ENCODE data around the gene WDR5.

Gene WDR5

GRCh38 chr9:134158753-134159392 lies 23.0 kb downstream of the WDR5 start:
- H3K4me3 Mint-ChIP-seq, result no peak overlapping the region
- DNase-seq (ENCODE audit: low spot score), result no peak
- H3K9me3 Mint-ChIP-seq, result no peaks in the 10 kb centered on the region
- no peaks in the 10 kb centered on the region for H3K27me3 Mint-ChIP-seq (ENCODE audit: low read depth)
- no peak overlapping the region for H3K27ac Mint-ChIP-seq
- peaks cover 9% of the 10 kb centered on the region for H3K4me1 Mint-ChIP-seq (ENCODE audit: low read depth)
- H3K36me3 Mint-ChIP-seq (ENCODE audit: low read depth), result peaks cover 27% of the 10 kb centered on the region

- H3K9me3 Mint-ChIP-seq, result no peaks in the 10 kb centered on the region
- peaks cover 9% of the 10 kb centered on the region for H3K4me1 Mint-ChIP-seq (ENCODE audit: low read depth)
- H3K4me3 Mint-ChIP-seq, result no peak overlapping the region
- no peak for DNase-seq (ENCODE audit: low spot score)
- H3K27me3 Mint-ChIP-seq (ENCODE audit: low read depth), result no peaks in the 10 kb centered on the region
- peaks cover 27% of the 10 kb centered on the region for H3K36me3 Mint-ChIP-seq (ENCODE audit: low read depth)
- H3K27ac Mint-ChIP-seq, result no peak overlapping the region
Measured at GRCh38 chr9:134159566-134160245, 23.8 kb downstream of the WDR5 start.

- peaks cover 18% of the 10 kb centered on the region for H3K36me3 Mint-ChIP-seq (ENCODE audit: low read depth)
- H3K4me1 Mint-ChIP-seq (ENCODE audit: low read depth), result peaks cover 14% of the 10 kb centered on the region
- H3K27me3 Mint-ChIP-seq (ENCODE audit: low read depth), result no peaks in the 10 kb centered on the region
- H3K4me3 Mint-ChIP-seq, result no peak overlapping the region
- H3K9me3 Mint-ChIP-seq, result no peaks in the 10 kb centered on the region
- H3K27ac Mint-ChIP-seq, result no peak overlapping the region
- DNase-seq (ENCODE audit: low spot score), result no peak
Measured at GRCh38 chr9:134161647-134162046, 25.8 kb downstream of the WDR5 start.

GRCh38 chr9:134162212-134162775 lies 26.4 kb downstream of the WDR5 start:
- DNase-seq (ENCODE audit: low spot score), result no peak
- Mint-ChIP-seq H3K27ac (no peak overlapping the region), H3K4me1 (ENCODE audit: low read depth) (peaks cover 14% of the 10 kb centered on the region), H3K9me3 (no peaks in the 10 kb centered on the region), H3K27me3 (ENCODE audit: low read depth) (no peaks in the 10 kb centered on the region), H3K36me3 (ENCODE audit: low read depth) (peaks cover 16% of the 10 kb centered on the region), H3K4me3 (peak overlapping the region; percentile 39)

GRCh38 chr9:134162926-134163370 lies 27.1 kb downstream of the WDR5 start:
- Mint-ChIP-seq H3K4me1 (ENCODE audit: low read depth) (peaks cover 14% of the 10 kb centered on the region), H3K27ac (no peak overlapping the region), H3K27me3 (ENCODE audit: low read depth) (no peaks in the 10 kb centered on the region), H3K36me3 (ENCODE audit: low read depth) (peaks cover 14% of the 10 kb centered on the region), H3K4me3 (no peak overlapping the region), H3K9me3 (no peaks in the 10 kb centered on the region)
- no peak for DNase-seq (ENCODE audit: low spot score)

GRCh38 chr9:134163371-134164196 lies 27.7 kb downstream of the WDR5 start:
- Mint-ChIP-seq H3K4me1 (ENCODE audit: low read depth) (peaks cover 14% of the 10 kb centered on the region), H3K27me3 (ENCODE audit: low read depth) (no peaks in the 10 kb centered on the region), H3K4me3 (no peak overlapping the region), H3K9me3 (peaks cover 1% of the 10 kb centered on the region), H3K27ac (no peak overlapping the region), H3K36me3 (ENCODE audit: low read depth) (peaks cover 9% of the 10 kb centered on the region)
- DNase-seq (ENCODE audit: low spot score), result peak; percentile 65

GRCh38 chr9:134164879-134165278 lies 29.0 kb downstream of the WDR5 start:
- Mint-ChIP-seq H3K9me3 (peaks cover 7% of the 10 kb centered on the region), H3K36me3 (ENCODE audit: low read depth) (peaks cover 8% of the 10 kb centered on the region), H3K27me3 (ENCODE audit: low read depth) (no peaks in the 10 kb centered on the region), H3K4me1 (ENCODE audit: low read depth) (peaks cover 14% of the 10 kb centered on the region), H3K27ac (no peak overlapping the region), H3K4me3 (no peak overlapping the region)
- DNase-seq (ENCODE audit: low spot score), result no peak

- Mint-ChIP-seq H3K27ac (no peak overlapping the region), H3K36me3 (ENCODE audit: low read depth) (peaks cover 4% of the 10 kb centered on the region), H3K9me3 (peaks cover 7% of the 10 kb centered on the region), H3K4me3 (no peak overlapping the region), H3K27me3 (ENCODE audit: low read depth) (no peaks in the 10 kb centered on the region), H3K4me1 (ENCODE audit: low read depth) (peaks cover 14% of the 10 kb centered on the region)
- peak; percentile 46 for DNase-seq (ENCODE audit: low spot score)
Measured at GRCh38 chr9:134165357-134166315, 29.8 kb downstream of the WDR5 start.

- Mint-ChIP-seq H3K4me1 (ENCODE audit: low read depth) (peaks cover 14% of the 10 kb centered on the region), H3K36me3 (ENCODE audit: low read depth) (peaks cover 4% of the 10 kb centered on the region), H3K27me3 (ENCODE audit: low read depth) (no peaks in the 10 kb centered on the region), H3K4me3 (no peak overlapping the region), H3K27ac (no peak overlapping the region), H3K9me3 (peaks cover 7% of the 10 kb centered on the region)
- DNase-seq (ENCODE audit: low spot score), result no peak
Measured at GRCh38 chr9:134166374-134166773, 30.5 kb downstream of the WDR5 start.

GRCh38 chr9:134167530-134167931 lies 31.6 kb downstream of the WDR5 start:
- no peak overlapping the region for H3K27ac Mint-ChIP-seq
- no peaks in the 10 kb centered on the region for H3K27me3 Mint-ChIP-seq (ENCODE audit: low read depth)
- peaks cover 2% of the 10 kb centered on the region for H3K36me3 Mint-ChIP-seq (ENCODE audit: low read depth)
- no peak overlapping the region for H3K4me3 Mint-ChIP-seq
- peaks cover 8% of the 10 kb centered on the region for H3K4me1 Mint-ChIP-seq (ENCODE audit: low read depth)
- H3K9me3 Mint-ChIP-seq, result peaks cover 7% of the 10 kb centered on the region
- no peak for DNase-seq (ENCODE audit: low spot score)

- Mint-ChIP-seq H3K4me1 (ENCODE audit: low read depth) (peaks cover 5% of the 10 kb centered on the region), H3K27ac (no peak overlapping the region), H3K9me3 (peaks cover 7% of the 10 kb centered on the region), H3K4me3 (no peak overlapping the region), H3K27me3 (ENCODE audit: low read depth) (no peaks in the 10 kb centered on the region), H3K36me3 (ENCODE audit: low read depth) (peaks cover 2% of the 10 kb centered on the region)
- DNase-seq (ENCODE audit: low spot score), result no peak
Measured at GRCh38 chr9:134168757-134169550, 33.1 kb downstream of the WDR5 start.

GRCh38 chr9:134169724-134170401 lies 34.0 kb downstream of the WDR5 start:
- Mint-ChIP-seq H3K4me1 (ENCODE audit: low read depth) (peaks cover 5% of the 10 kb centered on the region), H3K27me3 (ENCODE audit: low read depth) (no peaks in the 10 kb centered on the region), H3K36me3 (ENCODE audit: low read depth) (peaks cover 2% of the 10 kb centered on the region), H3K9me3 (peaks cover 7% of the 10 kb centered on the region), H3K27ac (no peak overlapping the region), H3K4me3 (no peak overlapping the region)
- no peak for DNase-seq (ENCODE audit: low spot score)
